Inferior parietal cortex (tissue), 1 donor: ENCODE results near the gene TOP3B.

Source experiments
- DNase-seq: peaks from one replicate; pipeline ENCODE4 v3.0.0-alpha.2; 2016; ENCODE audit errors: extremely low spot score

Gene TOP3B, protein sequence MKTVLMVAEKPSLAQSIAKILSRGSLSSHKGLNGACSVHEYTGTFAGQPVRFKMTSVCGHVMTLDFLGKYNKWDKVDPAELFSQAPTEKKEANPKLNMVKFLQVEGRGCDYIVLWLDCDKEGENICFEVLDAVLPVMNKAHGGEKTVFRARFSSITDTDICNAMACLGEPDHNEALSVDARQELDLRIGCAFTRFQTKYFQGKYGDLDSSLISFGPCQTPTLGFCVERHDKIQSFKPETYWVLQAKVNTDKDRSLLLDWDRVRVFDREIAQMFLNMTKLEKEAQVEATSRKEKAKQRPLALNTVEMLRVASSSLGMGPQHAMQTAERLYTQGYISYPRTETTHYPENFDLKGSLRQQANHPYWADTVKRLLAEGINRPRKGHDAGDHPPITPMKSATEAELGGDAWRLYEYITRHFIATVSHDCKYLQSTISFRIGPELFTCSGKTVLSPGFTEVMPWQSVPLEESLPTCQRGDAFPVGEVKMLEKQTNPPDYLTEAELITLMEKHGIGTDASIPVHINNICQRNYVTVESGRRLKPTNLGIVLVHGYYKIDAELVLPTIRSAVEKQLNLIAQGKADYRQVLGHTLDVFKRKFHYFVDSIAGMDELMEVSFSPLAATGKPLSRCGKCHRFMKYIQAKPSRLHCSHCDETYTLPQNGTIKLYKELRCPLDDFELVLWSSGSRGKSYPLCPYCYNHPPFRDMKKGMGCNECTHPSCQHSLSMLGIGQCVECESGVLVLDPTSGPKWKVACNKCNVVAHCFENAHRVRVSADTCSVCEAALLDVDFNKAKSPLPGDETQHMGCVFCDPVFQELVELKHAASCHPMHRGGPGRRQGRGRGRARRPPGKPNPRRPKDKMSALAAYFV

DNA sequence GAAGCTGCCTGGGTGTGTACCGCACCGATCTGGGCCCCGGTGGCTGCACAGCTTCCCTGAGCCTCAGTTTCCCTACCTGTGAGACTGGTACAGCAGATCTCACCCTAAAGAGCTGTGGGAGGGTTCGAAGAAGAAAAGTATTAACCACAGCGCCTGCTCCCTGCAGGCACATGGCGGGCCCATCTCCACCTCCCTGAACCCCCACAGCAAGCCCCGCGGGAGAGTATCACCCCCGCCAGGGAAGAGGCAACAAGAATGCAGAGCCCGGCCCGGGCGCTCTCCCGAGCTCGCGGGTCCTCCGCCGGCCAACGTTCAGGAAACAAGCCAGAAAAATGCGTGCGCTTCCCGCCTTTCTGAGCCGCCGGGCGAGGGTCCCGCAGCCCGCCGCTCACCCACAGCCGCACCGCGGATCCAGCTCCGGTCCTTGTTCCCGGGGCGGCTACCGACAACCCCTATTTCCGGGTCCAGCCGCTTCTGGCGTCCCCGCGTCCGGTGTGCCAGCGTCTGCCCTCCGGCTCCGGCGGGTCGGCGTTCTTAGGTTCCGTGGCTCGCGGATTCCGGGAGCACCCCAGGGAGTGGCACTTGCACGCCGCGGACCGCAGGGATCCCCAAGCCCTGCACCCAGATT, at the start of gene TOP3B:
Gene TOP3B, minus strand, starts transcription at position 450 of the 628 bp plus-strand sequence. CDS start 7,078 bp downstream, outside the sequence.
- DNase-seq: peak; percentile 92

DNA sequence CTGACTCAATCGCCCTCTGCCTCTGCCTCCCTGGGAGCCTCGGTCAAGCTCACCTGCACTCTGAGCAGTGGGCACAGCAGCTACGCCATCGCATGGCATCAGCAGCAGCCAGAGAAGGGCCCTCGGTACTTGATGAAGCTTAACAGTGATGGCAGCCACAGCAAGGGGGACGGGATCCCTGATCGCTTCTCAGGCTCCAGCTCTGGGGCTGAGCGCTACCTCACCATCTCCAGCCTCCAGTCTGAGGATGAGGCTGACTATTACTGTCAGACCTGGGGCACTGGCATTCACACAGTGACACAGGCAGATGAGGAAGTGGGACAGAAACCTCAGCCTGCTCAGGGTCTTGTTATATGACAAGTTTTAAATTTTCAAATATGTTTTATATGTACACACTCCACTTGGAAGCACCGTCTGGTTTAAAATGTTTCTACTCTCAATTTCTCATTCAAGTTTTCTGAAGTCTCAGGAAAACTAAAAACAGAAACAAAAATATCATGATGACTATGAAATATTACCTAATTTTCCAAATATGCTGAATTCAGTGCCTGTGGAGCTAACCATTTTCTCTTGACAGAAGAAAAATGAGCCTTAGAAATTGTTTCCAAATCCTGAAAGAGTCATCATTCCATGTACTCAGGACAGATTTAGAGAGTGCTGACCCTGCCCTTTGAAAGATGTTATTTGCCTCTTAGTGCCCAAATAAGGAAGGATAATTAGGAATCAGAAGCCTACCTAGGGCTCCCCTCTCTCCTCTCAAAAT, 48.8 kb upstream of the TOP3B start:
- no peak for DNase-seq

DNA sequence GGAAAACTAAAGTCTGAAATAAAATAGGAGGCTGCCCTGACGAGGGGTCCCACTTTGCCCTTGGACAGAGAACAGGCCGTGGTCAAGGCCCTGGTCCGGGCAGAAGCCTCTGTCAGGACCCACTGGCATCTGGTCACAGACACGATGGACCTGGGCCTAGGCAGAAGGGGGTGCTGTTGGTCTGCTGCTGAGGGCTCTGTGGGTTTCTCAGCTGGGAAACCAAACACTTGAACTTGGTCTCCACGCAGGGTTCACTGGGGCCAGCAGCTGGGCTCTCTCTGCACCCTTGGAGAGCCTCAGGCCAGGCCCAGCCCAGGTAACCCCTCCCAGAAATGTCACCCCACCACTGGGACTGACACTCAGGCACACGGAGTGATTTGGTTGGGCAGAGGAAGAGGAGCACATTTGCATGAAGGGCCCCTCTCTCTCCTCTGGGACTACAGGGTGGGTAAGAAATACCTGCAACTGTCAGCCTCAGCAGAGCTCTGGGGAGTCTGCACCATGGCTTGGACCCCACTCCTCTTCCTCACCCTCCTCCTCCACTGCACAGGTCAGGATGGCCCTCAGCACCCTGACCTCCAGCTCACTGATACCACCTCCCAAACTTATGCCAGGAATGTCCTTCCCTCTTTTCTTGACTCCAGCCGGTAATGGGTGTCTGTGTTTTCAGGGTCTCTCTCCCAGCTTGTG, 48.1 kb upstream of the TOP3B start:
- DNase-seq: no peak

DNA sequence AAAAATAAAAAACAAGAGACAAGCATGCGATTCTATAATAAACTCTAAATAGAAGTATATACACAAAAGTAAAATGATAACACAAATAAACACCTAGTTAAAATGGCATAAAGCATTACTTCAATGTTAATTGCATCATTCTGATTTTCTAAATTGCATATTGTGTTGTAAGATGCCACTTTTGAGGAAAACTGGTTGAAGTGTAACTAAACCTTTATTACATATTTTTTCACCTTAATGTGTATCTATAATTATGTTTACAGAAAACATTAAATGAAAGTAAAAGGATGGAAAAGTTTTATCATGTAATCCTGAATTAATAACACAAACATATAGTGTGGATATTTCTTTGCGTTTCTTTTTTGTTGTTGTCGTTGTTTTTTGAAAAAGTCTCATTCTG, 45.4 kb upstream of the TOP3B start:
- no peak for DNase-seq

DNA sequence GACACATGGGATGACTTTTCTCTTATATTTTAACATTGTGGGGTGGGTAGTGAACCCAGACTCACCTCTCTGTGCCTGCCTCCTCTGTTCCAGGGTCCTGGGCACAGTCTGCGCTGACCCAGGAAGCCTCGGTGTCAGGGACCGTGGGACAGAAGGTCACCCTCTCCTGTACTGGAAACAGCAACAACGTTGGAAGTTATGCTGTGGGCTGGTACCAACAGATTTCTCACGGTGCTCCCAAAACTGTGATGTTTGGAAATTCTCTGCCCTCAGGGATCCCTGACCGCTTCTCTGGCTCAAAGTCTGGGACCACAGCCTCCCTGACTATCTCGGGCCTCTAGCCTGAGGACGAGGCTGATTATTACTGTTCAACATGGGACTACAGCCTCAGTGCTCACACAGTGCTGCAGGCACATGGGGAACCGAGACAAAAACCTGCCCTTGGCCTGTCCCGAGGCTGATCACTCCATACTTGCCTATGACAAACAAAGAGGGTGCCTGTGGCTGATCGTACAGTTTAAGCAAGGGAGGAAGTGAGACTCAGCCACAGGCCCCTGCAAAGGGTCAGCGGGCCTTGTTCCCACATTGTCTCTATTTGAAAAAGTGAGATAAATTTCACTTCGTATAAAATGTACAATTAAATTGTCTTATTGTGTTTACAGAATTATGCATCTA, 43.7 kb upstream of the TOP3B start:
- DNase-seq: no peak

DNA sequence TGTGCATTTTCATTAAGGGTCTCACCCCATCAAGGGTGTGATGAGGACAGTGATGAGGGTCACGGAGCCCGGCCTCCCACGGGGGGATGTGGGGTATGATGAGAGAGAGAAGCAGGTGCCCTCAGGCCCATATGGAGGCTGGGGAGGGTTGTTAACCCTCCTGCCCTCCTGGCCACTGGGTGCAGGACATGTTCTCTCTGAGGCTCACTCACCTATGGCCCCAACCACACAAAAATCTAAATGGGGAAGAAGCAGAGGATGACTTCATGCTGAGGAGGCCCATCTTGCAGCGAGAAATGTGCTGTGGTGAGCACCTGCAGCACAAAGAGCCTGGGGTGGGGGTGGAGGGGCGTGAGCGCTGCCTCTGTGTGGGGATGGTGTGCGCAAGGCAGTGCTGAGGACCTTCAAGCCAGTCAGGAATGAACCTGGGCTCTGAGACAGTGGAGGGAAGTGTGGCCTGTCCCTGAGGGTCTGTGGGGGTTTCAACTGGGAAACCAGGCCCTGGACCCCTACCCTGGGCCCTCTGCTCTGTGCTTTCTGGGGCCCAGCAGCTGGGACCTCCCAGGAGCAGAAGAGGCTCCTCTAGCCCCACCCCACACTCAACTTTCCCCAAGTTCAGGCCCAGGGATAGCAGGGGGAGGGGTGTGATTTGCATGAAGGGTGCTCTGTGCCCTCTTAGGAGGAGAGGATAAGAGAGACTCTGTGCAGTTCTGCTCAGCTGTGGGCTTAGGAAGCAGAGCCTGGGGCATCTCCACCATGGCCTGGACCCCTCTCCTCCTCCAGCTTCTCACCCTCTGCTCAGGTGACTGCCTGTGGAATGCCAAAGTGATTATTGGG, 43.0 kb upstream of the TOP3B start:
- no peak for DNase-seq

DNA sequence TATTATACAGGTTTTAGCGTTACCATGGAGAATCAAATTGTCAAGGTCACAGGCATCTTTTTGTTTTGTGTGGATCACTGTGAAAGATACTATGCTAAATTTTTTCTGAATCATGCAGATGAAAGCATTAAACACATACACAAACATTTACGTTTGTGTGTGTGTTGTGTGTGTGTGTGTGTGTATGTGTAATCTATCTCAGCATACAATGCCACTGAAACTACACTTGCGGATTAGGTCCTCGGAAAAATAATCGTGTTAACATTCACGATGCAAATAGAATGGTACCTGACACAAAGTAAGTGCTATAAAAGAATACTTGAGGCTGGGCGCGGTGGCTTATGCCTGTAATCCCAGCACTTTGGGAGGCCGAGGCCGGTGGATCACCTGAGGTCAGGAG, 41.9 kb upstream of the TOP3B start:
- DNase-seq: no peak

DNA sequence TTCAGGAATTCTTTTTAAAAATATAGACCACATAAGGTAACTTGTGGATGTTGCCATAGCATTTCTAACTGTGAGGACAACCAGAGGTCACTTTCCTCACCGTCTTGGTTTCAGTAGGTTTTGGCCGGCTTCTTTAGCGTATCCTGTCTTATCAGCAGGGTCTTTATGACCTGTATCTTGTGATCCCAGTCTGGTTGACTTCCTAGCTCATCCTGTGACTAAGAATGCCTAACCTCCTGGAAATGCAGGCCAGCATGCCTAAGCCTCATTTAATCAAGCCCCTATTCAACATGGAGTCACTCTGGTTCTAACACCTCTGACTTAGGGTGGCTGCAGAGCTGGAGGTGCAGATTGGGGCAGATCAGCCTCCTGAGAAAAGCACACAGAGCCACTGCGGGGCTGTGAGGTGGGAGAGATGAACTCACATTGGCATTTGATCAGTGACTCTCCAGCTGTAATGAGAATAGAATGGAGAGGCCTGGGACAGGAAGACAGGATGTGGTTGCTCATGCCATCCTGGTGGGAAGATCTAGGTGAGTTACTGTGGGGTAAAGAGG, 41.1 kb upstream of the TOP3B start:
- no peak for DNase-seq

DNA sequence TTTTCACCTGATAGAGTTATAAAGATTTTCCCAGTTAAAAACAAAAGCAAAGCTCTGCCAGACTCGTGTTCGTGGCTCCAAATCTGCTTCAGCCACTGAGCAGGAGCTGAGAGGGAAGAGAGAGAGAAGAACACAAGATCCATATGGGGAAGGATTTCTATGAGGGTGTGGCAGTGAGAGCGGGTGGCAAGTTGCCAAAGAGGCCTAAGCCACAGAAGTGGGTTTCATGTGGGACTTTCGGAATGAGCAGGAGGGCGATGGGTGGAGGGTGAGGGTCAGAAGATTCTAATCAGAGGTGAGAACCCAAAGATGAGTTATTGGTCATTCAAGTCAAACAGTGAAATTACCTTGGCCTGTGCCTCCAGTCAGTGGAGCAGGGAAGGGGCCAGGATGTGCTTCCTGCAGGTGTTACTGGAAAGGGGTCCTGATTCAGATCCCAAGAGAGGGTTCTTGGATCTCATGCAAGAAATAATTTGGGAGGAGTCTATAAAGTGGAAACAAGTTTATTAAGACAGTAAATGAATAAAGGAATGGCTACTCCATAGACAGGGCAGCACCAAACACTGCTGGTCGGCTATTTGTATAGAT, 40.5 kb upstream of the TOP3B start:
- DNase-seq: no peak

DNA sequence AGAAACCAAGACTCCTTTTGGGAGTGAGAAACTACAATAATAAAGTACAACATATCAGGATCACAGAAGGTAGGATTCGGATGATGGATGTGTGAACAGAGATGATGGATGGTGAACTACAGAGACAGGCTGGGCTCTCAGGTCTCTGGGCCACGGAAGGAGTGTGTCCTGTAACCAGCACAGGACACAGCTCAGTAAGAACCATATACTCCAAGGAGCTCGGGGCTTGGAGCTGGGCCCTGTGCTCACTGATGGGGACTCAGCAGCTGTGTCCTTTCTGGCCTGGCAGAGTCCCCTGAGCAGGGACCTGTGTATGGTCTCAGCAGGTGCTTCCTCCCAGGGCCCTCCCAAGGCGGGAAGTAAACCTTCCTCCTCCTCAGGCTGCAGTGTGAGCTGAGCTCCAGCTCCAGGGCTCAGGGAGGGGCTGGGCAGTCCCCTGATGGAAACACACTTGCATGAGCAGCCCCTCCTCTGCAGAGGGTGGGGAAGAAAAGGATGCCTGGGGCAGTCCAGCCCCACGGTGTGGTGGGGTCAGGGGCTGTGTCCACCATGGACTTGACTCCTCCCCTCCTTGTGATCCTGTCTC, 39.8 kb upstream of the TOP3B start:
- no peak for DNase-seq

DNA sequence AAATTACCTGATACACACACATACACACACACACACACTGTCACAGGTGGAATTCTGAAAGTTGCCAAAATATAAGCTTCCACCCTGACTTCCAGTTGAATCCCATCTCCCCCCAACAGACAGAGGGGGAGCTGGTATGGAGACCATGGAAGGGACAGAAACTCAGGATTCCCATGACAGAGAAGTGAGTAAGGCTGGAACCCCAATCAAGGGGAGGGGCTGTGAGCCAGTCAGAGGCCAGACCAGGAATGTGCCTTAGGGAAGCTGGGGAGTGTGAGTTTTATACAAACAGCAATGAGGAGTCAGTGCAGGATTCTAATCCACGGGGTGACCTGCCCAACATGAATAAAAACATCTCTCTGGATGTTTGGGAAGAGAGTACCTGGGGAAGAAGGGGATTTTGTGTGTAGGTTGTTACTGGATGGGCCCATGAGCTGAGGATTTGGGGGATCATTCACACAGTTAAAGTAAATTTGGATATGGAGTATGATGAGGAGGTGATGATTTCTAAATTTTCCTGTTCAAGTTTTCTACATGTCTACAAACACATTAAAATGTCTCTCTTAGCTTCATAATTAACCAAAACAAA, 38.7 kb upstream of the TOP3B start:
- no peak for DNase-seq

DNA sequence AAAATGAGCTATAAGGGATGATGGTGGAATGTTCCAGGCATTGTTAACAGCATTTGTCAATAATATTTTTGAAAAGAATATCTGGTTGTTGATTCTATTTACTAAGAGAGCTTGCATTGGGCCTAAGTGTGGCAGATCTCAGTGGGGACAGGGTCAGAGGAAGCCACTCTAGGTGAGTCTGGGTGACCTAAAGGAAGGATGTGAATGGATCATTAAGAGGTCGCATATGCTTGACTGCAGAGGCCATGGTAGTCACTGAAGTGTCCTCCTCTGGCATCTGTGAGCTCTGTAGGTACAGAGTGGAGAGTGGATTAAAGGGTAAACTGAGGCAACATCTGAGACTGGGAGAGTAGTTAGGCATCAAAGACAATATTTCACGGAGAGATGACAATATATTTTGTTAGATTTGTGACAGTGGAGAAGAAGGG, 37.9 kb upstream of the TOP3B start:
- no peak for DNase-seq

DNA sequence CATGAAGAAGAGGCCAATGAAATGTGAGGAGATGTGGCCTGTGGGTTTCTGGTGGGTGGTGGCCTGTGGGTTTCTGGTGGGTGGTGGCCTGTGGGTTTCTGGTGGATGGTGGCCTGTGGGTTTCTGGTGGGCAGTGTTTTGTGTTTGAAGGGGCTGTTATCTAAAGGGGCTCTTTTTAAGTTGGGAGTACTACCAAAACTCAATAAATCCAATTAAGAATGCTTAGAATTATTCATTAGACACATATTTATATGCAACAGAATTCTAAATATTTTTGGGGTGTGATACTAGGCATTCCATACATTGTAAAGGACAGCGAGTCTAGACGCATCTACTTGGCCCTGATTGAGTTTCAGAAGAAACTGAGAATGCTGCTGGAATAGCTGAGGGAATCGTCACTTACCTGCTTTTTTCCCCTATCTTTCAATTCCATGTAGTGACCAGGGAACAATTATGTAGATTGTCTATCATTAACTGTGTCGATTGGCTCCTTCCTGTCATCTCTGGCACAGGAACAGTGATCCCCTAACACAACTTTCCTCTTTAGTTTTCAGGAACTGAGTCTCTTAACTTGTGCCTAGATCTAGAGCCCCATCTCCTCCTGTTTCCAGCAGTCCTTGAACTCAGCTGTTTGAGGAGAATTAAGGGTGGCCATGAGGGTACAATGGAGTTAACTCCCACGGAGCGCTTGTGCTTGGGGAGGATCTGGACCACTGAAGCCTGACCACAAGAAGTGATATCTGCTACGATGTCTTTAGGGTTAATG, 37.3 kb upstream of the TOP3B start:
- DNase-seq: no peak

DNA sequence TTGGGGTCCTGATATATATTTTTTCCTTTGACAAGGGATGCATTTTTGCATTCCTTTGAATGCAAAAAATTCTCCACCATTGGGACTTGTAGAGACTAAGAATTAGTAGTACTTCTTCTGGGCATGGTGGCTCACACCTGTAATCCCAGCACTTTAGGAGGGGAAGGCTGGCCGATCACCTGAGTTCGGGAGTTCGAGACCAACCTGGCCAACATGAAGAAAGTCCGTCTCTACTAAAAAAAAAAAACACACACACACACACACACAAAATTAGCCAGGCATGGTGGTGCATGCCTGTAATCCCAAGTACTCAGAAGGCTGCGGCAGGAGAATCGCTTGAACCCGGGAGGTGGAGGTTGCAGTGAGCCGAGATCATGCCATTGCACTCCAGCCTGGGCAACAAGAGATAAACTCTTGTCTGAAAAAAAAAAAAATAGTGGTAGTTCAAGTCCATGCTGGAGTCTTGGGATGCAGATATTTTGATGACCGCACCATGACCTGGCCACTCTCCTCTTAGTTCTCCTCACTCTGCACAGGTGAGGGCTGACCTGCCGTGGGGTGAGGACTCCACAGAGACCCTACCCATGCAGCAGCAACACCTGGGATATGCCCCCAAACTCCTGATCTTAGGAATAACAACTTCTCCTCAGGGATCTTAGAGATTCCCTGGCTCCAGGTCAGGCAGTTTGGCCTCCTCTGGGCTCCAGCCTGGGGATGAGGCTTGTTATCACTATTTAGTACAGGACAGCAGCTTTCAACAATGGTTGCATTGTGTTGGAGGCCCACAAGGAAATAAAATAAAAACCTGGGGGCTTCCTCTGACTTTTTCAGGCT, 36.5 kb upstream of the TOP3B start:
- DNase-seq: no peak

DNA sequence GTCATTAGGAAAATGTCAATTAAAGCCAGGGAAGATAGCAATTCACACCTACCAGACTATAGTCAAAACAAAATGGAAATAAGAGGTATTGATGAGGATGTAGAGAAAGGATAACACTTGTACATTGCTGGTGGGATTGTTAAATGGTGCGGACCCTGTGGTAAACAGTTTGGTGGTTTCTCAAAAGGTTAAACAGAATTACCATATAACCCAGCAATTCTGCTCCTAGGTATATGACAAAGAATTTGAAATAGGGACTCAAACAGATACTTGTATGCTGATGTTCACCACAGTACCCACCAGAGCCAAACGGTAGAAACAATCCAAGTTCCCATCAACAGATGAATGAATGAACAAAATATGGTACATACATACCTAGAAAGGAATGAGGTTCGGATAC, 33.0 kb upstream of the TOP3B start:
- no peak for DNase-seq

DNA sequence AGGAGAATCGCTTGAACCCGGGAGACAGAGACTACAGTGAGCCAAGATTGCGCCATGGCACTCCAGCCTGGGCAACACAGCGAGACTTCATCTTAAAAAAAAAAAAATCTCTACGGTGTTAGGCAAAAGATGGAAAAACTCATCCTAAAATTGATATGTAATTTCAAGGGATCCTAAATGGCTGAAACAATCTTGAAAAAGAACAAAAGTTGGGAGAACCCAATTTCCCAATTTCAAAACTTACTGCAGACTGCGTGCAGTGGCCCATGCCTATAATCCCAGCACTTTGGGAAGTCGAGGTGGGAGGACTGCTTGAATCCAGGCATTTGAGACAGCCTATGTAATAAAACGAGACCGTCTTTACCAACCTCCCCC, 31.7 kb upstream of the TOP3B start:
- DNase-seq: no peak
